GM21526 (cell line): Measurements from ENCODE around the gene PLA2G4F.

Experiments
- ATAC-seq: cut with Tn5 transposase; IDR thresholded peaks from one replicate; pipeline ENCODE4 v1.9.1; 2021; ENCODE audit warnings: moderate library complexity; ENCODE audit not compliant: unreplicated experiment, low FRiP score

Gene PLA2G4F

DNA sequence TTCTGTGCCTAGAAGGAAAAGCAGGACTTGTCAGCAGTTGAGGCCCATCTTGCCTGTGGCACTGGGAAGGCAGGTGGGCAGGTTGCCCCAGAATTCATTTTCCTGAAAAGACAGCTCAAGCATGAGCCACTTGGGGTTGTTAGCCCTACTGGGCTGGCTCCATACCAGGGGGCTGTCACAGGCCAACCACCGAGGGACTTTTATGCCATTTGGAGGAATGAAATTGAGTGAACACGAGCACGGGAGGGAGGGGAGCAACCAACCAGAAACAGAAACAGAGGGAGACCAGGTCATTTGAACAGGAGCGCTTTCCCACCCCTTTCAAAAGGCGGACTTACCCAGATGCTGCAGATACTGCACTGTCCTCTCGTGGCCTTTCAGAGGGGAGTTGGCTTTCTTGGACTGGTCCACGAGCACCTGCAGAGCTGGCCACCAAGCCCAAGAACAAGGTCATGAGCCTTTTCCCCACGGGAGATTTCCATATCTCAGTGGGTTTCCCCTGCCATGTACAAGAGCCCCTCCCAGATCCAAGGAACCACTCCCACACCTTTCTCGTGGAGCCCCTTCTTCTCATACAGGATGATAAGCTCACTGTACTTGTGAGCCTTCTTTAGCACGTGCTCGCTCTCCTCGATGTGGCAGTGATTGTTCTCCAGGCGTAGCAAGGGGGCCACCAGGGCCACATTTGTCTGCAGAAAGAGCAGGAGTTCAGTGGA, 9.9 kb upstream of the PLA2G4F start:
- no peak for ATAC-seq

DNA sequence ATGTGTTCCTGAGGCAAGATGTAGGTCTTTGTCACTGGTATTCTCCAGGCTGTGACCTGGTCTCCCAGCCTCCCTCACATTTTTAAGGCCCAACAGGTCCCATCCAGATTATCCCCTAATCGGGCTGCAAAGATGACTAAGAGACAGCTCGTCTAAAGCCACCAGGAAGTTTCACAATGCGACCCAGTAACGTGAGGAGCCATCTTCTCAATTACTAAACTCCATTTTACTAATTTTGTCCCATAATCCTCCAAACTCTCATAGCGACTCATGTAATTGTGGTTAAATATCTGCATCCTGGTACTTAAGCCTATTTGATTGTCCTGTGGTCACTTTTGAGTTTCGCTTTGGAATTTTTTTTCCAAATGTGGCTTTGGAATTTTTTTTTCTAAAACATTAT, 8.7 kb upstream of the PLA2G4F start:
- no peak for ATAC-seq

DNA sequence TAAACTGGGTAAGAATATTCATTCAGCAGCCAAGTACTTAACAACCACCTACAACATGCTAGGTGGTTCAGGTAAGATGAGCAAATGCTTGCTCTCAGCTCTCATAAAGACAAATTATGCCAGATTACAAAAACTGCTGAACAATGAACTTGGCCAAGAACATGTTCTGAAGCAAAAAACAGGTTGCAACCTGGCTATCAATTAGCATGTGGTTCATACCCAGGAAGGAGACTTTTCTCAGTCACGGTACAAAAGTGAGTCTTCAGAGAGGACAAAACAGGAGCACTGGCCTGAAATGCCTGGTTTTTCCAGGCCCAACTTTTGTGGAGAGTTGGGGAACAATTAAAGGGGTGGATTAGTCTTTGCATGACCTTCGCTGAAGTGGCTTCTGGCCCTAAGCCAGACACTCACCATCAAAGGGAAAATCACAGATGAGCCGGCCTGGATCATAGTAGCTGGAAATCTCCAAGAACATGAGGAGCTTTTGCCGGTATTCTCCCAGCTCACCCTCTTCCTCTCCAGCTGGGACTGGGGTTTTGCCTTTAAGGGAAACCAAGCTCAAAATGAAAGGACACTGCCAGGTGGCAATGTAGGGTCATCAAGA, 7.6 kb upstream of the PLA2G4F start:
- no peak for ATAC-seq

DNA sequence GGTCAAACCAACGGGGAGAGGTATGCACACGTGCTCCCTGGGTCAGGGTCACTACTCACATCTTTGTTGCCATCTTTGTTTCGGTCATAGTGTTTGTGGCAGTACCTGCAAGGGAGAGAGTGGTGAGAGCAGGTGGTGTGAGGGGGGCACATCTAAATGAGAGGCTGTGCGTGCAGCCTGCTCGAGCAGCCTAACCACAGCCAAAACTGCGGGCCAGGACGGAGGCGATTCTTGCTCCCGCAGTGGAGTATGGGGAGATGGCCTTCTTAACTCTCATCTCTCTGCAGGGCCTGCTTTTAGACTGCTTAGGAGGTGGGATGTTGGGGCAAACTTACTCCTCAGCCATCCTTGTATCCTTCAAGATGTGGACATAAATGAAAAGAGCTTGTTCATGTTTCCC, 6.9 kb upstream of the PLA2G4F start:
- ATAC-seq = no peak

DNA sequence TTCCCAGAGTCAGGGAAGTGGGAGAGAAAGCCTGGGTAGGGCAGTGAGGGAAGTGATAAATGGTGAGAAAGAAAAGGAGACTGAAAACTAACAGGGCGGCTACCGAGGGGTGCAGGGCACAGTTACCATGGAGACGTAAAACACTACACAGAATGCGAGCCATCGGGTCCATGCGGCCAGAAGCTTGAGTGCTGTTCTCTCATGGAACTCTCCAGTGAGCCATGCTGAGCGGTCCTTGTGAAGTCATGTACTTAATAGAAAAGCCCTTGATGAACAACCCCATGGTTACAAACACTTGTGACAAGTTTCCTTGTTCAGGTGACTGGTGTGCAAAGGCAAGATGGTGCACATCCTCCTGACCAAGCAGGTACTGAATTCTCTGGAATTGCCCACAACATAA, 3.7 kb upstream of the PLA2G4F start:
- no peak for ATAC-seq

DNA sequence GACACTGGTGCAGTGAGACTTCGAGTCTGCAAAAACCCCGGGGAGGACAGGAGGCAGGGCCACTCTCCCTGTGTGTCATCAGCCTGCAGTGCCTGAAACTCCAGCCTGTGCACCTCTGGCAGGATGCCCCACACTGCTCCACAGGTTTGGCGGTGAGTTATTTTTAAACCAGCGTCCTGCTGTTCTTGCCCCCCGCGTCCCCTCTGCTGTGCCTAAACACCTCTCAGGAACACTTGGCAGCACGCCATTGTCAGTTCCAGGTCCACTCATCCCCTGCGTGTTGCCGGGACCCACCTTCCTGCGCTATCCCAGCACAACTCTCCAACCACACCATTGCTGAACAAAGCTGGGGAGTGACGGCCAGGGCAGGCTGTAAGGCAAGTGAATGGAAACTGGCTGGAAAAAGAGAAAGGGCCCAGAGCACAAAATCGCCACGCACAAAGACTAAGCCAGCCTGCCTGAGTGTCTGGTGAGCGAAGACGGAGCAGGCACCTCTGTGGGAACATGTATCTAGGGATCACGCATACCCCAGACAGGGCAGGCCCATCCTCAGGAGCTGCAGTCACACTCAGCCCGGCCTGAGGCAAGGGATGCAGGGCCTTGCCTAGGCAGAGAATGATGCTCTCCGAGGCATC, 3.1 kb upstream of the PLA2G4F start:
- no peak for ATAC-seq

DNA sequence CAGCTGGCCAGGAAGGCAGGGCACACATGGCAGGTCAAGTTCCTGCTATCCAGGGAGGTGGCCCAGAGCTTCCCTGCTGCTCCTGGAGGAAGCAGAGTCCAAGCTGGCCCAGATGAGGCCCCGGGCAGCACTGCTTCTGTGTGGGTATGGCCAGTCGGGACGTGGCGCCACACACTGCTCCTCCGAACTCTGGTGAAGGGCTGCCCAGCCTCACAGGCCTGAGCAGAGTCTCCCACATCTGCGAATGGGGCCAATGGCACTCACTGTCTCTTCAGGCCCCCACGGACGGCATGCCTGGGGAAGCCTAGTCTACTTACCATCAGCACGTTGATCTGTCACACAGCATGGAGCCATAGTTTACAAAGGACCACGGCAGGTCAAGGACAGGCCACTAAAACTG, 2.5 kb upstream of the PLA2G4F start:
- ATAC-seq = no peak

DNA sequence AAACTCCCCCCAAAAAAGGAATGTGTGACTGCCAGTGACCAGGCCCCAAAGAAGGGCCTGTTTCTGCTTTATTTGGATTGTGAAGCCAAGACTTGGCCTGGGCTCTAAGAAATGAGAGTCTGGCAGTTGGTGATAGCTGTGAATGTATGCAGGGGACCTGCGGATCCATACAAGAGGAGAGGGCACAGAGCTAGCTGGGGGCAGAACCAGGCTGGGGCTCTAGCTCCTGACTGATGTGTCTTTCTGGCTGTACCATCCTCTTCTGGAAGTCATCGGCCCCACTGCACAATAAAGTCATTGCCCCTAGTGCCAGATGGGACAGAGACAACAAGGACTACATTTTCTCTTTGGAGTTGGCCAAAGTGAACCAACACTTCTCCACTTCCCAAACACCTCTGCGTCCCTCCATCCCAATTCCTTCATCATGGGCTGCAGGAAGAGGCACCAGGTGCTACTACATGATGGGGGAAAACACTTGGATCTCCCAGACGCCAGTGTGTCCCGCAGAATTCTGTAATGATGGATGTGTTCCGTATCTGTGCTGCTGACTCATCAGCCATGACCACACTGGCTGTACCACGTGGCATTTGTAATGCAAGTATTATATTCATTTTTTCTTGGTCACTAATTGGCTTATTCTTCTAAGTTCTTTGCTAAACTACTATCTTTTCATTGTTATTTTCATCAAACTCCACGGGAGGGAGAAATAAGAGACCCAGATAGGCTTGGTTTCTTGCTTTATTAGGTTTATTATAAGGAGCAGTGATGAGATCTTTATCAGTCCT, 1.7 kb upstream of the PLA2G4F start:
- ATAC-seq = no peak

DNA sequence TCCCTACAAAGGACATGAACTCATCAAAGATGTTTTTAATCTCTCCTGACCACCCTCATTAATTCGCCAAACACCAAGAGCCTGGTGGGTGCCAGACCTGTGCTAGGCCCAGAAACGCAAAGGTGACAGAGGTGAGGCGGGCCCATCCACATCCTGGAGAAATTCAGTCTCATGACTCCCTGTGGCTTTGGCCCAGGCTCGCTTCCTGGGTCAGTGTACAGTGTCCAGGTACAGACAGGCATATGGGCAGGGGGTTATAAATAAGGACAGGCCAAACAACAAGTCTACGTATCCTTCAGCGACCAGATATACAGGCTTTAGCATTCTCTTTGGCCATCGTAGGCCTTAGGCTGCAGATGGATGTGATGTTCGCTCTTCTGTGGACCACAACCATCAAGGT, 945 bp upstream of the PLA2G4F start:
- ATAC-seq = no peak

DNA sequence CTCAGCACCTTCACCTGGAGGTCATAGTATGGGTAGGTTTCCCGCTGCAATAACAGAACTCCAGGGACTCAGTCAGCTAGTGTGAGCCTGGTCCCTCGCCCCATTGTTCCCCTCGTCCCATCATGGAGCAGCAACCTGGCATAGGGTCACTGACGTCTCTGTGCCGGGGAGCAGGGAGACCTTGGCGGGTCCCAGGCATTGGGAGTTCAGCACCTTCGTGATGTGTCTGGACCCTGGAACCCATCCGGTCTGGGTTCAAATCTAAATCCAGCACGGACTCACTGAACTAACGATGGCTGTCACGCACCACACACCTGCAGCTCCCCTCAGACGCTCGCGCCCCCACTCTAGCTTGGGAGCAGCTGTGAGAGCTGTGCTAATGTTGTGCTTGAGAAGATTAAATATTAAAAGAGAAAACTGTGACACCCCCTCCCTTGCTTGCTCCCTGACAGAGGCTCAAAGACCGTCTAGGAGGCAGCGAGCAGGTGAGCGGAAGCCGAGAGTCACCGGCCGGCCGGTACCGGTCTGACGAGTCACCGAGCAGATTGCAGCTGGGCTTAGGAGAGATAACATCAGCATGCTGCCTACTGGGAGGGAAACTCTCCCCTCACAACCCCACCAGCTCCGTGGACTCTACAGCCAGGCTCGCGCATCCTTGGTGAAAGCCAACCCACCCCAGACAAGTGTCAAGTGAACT, 742 bp downstream of the PLA2G4F start:
- ATAC-seq = no peak

DNA sequence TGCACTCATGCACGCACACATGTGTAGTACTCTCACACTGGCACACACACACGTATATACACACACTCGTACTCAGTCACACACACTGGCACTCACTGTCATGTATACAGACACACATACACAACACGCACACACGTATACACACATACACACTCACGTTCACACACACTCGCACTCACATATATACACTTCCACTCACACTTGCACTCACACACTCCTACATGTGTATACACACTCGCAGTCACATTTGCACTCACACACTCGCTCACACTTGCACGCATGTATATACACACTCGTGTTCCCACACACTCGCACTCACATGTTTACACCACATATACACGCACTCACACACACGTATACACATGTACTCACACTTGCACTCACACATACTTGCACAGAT, 1.5 kb downstream of the PLA2G4F start:
- ATAC-seq = no peak

DNA sequence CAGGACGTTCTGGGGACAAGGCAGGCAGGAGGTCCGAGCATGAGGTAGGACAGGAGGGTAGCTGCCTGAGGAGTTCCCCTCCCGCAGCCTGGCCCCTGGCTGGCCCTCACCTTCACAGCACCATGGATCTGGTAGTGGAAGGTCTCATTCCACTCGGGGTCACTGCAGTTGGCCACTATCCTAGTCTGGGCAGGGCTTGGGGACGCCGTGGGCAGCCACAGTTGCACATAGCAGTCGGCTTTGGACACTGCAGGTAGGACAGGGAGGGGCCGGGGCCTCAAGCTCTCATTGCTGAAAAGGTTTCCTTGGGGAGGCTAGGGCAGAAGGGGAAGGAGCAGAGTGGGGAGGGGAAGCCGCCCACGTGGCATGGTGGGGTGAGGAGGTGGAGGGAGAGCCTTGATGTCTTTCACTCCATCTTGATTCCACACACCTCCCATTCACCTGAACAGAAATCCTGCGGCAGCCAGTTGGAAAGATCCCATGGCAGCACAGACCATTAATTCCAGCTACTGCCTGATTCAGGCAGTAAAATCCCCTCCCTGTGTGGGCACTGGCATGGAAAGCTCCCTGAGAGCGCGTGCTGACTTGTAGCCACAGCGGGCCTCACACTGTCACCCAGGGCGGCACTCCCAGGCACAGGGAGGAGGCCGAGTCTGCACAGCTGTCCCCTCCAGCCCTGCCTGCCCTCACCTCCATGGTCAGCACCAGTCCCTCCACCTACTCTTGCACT, 2.1 kb downstream of the PLA2G4F start:
- ATAC-seq = no peak

DNA sequence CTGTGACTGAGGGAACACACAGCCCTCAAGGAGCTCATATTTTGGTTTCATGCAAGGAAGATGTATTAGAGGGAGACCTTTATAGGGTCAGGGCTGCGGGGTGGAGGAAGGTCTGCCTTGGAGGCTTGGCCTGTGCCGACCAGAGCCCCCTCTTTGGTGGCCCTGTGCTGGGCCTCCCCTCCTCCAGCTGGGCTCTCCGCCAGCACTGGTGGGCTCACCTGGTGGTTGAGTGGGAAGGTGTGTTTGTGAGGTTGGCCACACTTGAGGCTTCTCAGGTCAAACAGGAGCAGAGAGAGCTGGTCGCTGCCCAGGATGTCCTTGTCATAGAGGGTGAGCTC, 2.6 kb downstream of the PLA2G4F start:
- no peak for ATAC-seq

DNA sequence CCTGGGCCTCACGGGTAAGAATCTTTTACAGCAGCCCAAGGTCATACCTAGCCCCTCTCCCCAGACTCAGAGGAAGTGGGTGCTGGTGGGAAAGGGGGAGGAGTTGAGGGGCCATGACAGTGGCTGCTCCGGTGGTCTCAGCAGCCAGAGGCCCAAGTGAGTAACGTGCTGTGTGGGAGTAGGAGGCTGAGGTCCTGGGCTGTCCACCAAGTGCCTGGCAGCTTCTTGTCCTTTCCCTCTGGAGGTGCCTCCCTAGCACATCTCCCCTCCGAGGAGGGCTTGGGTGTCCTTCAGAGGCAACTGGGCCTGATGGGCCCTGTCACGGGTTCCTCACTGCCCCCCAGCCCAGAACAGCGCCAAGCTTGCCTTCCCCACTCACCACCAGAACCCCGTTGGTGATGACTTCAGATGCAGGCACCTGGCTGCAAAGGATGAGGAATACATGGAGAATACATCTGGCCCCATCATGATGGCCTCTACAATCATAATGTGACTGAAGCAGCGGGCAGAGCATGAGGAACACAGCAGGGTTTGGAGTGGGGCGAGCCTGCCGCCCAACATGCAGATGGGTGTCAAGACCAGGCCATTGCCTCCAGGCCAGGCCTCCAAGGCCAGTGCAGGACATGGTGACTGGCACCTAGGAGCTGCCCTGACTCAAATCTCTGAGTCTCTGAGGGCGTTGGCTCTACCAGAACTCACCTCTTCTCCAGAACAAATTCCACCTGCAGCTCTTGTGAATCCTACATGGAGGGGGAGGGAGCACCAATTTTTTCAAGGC, 3.3 kb downstream of the PLA2G4F start:
- no peak for ATAC-seq

DNA sequence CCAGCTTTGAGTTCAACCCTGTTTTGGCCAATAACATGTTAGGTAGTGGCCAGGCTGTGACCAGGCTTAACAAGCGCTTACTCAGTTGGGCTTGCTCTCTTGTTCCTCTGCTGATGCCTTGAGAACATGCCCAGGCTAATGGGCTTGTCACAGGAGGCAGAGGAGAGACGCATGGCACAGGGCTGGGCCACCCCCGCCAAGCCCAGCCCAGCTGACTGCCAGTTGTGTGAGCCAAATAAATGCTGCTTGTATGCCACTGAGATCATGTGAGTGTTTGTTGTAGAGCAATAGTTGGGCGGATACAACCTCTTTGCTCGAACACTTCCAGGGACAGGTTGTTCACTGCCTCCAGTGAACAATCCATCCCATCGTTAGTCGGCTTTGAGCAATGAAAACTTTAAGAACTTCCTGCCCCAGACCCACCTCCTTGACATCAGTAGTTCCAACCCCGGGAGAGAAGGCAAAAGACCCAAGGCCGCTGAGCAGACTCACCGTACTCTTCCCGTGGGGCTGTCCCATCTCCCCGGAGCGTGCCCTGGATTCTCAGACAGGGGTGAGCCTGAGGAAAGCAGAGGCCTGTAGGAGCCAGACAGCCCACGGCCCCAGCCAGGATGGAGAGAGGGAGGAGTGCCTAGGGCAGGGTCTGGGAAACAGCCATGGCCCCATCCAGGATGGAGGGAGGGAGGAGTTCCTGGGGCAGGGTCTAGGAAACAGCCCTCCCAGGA, 4.1 kb downstream of the PLA2G4F start:
- ATAC-seq = no peak

DNA sequence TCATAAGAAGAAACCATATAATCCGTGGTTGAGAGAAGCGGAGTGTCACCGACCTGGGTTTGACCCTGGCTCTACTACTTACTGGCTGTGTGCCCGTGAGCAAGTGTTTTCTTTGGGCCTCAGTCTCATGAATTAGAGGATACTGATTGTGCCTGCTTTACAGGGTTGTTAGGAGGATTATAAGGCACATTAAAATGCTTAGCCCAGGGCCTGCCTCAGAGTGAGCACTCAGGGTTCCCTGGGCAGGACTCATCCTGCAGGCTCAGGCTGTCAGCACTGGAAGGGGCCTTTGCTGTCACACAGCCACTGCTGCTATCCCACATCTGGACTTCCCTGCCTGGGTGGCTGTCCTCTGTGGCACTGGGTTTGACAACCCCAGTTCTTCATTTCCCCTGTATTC, 4.7 kb downstream of the PLA2G4F start:
- no peak for ATAC-seq

DNA sequence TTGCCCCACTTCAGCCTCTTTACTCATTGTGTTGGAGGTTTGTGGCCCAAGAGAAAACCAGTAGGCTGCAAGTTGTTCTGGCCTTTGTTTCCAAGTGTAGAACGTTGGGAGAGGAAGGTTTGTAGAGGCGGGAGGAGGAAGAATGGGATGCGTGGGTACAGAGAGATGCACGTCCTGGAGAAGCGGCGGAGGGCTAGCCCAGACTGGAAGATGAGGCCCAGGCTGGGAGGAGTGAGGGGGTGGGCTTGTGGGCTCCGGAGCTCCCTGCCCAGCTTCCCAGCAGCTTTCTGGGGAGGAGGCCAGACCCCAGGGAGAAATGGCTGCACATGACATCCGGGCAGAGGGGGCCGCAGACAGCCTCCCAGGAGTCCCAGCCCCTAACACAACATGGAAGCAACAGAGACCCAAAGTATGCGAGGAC, 5.3 kb downstream of the PLA2G4F start:
- no peak for ATAC-seq

DNA sequence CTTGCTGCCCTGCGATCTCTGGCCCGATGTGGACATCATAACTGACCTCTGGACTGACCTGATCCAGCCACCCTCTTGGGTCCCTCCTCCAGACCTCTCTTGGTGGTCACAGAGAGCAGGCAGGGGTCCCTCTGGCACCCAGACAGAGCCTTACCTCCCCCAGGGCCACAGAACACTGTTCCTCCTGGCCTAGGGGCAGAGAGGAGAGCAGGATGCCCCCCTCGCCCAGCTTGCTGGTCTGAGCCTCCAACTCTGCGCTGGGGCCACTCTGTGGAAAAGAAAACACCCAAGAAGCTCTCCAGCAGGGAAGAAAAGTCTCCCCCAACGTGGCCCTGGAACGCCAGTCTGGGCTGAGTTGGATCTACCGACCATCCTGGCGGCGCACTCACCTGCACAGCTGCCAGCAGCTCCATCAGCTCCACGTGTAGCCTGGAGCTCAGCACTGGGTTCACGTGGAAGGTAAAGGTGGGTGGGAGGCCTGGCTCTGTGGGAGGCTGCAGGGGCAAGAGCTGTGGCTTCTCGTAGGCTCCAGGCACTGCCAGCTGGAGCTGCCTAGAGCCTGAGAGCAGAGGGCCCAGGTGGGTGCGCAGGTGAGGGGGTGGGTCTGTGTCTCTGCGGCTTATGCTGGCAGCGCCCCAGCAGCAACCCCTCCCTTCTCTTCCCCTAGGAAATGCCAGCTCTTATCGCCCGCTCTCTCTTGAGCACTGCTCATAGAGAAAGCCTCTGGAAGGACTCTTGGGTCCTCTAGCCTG, 6.0 kb downstream of the PLA2G4F start:
- ATAC-seq = no peak
